B cell (primary cell): ENCODE measurements around the gene TRUB1. TPM values are rescaled to one million over a fixed set of nuclear protein-coding genes. Genes with fewer than 3 reads are reported as not detected.

ENCODE experiments used
- ATAC-seq: fragments of 200-7000 bp; cut with Tn5 transposase; one replicate; pipeline ENCODE4 v1.10.0; 2021; ENCODE audit warnings: low read depth, mild to moderate bottlenecking, moderate number of reproducible peaks, moderate library complexity
- CTCF ChIA-PET: fragments of 350-600 bp; sonication (Branson Sonifier 250); formaldehyde crosslinking; loops from one replicate; lab custom pipeline; 2021; ENCODE audit warnings: antibody characterized with exemption, inconsistent platforms; lab: Charles Lee
- POLR2A ChIA-PET: fragments of 350-600 bp; sonication (Branson Sonifier 250); formaldehyde crosslinking; loops from one replicate; lab custom pipeline; 2021; ENCODE audit warnings: antibody characterized with exemption; lab: Charles Lee
- DNase-seq: peaks from one replicate; pipeline ENCODE4 v3.0.0; 2013
- H2AFZ ChIP-seq: 2 replicates; pipeline ENCODE4 v1.6.1; 2012; ENCODE audit warnings: mild to moderate bottlenecking, low read depth, low read length; ENCODE audit not compliant: insufficient read depth, poor library complexity, severe bottlenecking
- H3K27ac ChIP-seq, 2 donors: 1 replicate in 1 of 2; 2 replicates in 1 of 2; pipeline ENCODE4 v1.5.1; 2012 to 2013; ENCODE audit warnings: low read length in 2 of 2, mild to moderate bottlenecking in 2 of 2, moderate library complexity in 1 of 2
- H3K27me3 ChIP-seq, 4 experiments: fragments of 200-600 bp in 1 of 4; sonication (generic) in 1 of 4; replicated peaks in 1 of 4; 1 replicate in 2 of 4; 2 replicates in 2 of 4; pipeline versions ENCODE4 v1.6.1 to v1.7.0; 2013 to 2016; ENCODE audit warnings: low read length in 3 of 4, mild to moderate bottlenecking in 2 of 4, mixed read lengths in 1 of 4, moderate library complexity in 1 of 4; ENCODE audit not compliant: insufficient read depth in 4 of 4, control insufficient read depth in 3 of 4; ENCODE audit errors: control extremely low read depth in 1 of 4
- H3K36me3 ChIP-seq, 2 experiments: replicated peaks in 1 of 2; 1 replicate in 1 of 2; 2 replicates in 1 of 2; pipeline versions ENCODE4 v1.6.1 to v1.7.1; 2013; ENCODE audit warnings: low read length in 1 of 2; ENCODE audit not compliant: insufficient read depth in 2 of 2, control insufficient read depth in 1 of 2; ENCODE audit errors: control extremely low read depth in 1 of 2, extremely low read depth in 1 of 2
- H3K4me1 ChIP-seq, 2 donors: fragments of 200-600 bp in 1 of 2; sonication (generic) in 1 of 2; 1 replicate in 1 of 2; 2 replicates in 1 of 2; pipeline versions ENCODE4 v1.5.1 to v1.6.1; 2013 to 2017; ENCODE audit warnings: low read length in 2 of 2; ENCODE audit not compliant: control insufficient read depth in 2 of 2, insufficient read depth in 2 of 2
- H3K4me2 ChIP-seq: replicated peaks from 2 replicates; pipeline ENCODE3; 2012; ENCODE audit warnings: mild to moderate bottlenecking, low read depth, low read length; ENCODE audit not compliant: poor library complexity, severe bottlenecking
- H3K4me3 ChIP-seq, 5 experiments: fragments of 200-600 bp in 1 of 5; sonication (generic) in 1 of 5; 1 replicate in 3 of 5; 2 replicates in 2 of 5; pipeline versions ENCODE4 v1.5.1 to v1.7.0; 2011 to 2016; ENCODE audit warnings: low read length in 4 of 5, mild to moderate bottlenecking in 4 of 5, low read depth in 2 of 5, control low read depth in 1 of 5, moderate library complexity in 1 of 5; ENCODE audit not compliant: insufficient read depth in 1 of 5; ENCODE audit errors: control extremely low read depth in 1 of 5, extremely low read depth in 1 of 5
- H3K79me2 ChIP-seq: fragments of 200-600 bp; sonication (generic); one replicate; pipeline ENCODE4 v1.6.0; 2016; ENCODE audit warnings: low read length; ENCODE audit not compliant: control insufficient read depth, insufficient read depth
- H3K9ac ChIP-seq: fragments of 200-600 bp; sonication (generic); 2 replicates; pipeline ENCODE4 v1.6.1; 2017; ENCODE audit warnings: mild to moderate bottlenecking, low read length, moderate library complexity
- H3K9me3 ChIP-seq, 3 donors: one replicate each; pipeline versions ENCODE4 v1.6.1 to v1.7.1; 2013; ENCODE audit warnings: low read length in 2 of 3; ENCODE audit not compliant: control insufficient read depth in 2 of 3, insufficient read depth in 1 of 3; ENCODE audit errors: control extremely low read depth in 1 of 3
- H4K20me1 ChIP-seq: 2 replicates; pipeline ENCODE4 v1.6.0; 2012; ENCODE audit warnings: mild to moderate bottlenecking, low read length; ENCODE audit not compliant: insufficient read depth, control insufficient read depth, poor library complexity, severe bottlenecking
- H3K27ac Mint-ChIP-seq: one replicate; pipeline ENCODE4 v1.8.0; 2021; ENCODE audit warnings: mixed read lengths
- H3K27me3 Mint-ChIP-seq: one replicate; pipeline ENCODE4 v1.8.0; 2021; ENCODE audit warnings: mixed read lengths
- H3K4me1 Mint-ChIP-seq: one replicate; pipeline ENCODE4 v1.8.0; 2021; ENCODE audit warnings: mixed read lengths
- H3K4me3 Mint-ChIP-seq: one replicate; pipeline ENCODE4 v1.8.0; 2021; ENCODE audit warnings: mixed read lengths
- H3K9me3 Mint-ChIP-seq: one replicate; pipeline ENCODE4 v1.8.0; 2022; ENCODE audit warnings: mixed read lengths; ENCODE audit not compliant: insufficient read depth
- EZH2 ChIP-seq: IDR thresholded peaks from 2 replicates; pipeline ENCODE4 v1.6.1; 2012; ENCODE audit warnings: borderline replicate concordance, low read depth, mild to moderate bottlenecking, moderate library complexity, low read length; ENCODE audit not compliant: insufficient read depth, poor library complexity, severe bottlenecking
- WGBS: methylation state at CpG from one replicate; pipeline ENCODE4 v1.1.5; 2013; ENCODE audit warnings: missing lambda C conversion rate; ENCODE audit not compliant: insufficient coverage; 5-methylcytosine and 5-hydroxymethylcytosine counted together
- intact Hi-C: fragments of 100-400 bp; cut with micrococcal nuclease; formaldehyde crosslinking; loops from one replicate; pipeline ENCODE4 v1.10.0; 2022
- polyA plus RNA-seq: library from polyadenylated mRNA; depleted of rRNA; stranded (reverse); fragments of >200 nt; gene quantifications from 2 replicates; pipeline ENCODE4 v1.2.3, GENCODE V29; 2012
- total RNA-seq, 2 donors: library from RNA; stranded (reverse); fragments of 120-200 nt in 1 of 2; gene quantifications; 1 replicate in 1 of 2; 2 replicates in 1 of 2; pipeline versions ENCODE4 v1.2.3 to v1.2.4, GENCODE V29; 2013 to 2022
- TF ChIP-seq, protein P1 (sequence below): fragments of 200-600 bp; IDR thresholded peaks from one replicate; pipeline ENCODE4 v1.8.0; 2022; ENCODE audit warnings: antibody characterized with exemption, mild to moderate bottlenecking

TRUB1 gene
- total and polyA plus RNA-seq, 2 donors (not counting 1 experiment from before 2014, with no cell fraction given): 6.5 to 15.7 TPM

DNA sequence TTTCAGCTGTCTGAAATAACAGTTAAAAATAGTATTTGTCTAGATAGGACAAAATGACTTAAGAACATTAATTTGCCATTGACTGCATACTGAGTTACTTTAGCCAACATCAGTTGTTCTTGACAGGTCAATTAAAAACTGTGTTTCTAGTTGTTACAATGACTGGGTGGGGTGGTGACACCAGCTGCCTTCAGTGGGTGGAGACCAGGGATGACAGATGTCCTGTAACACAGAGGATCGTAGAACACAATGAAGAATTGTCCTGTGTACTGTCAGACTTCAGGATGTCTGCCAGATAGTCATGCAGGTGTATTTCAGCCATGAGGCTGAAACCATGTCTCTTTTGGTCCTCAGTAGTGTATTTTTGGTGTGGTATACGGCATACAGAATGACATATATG lies 24.4 kb downstream of the TRUB1 start:
- POLR2A ChIA-PET: no interaction called here
- intact Hi-C loops: no loop called here
- Mint-ChIP-seq H3K27me3 (no peaks in the 10 kb centered on the region), H3K4me1 (peaks cover 3% of the 10 kb centered on the region), H3K27ac (no peak overlapping the region), H3K9me3 (peaks cover 4% of the 10 kb centered on the region), H3K4me3 (no peak overlapping the region)
- Histone ChIP-seq H3K27me3 (no peaks in the 10 kb centered on the region), H3K36me3 (peaks cover 2 to 13% of the 10 kb centered on the region in 2 experiments), H3K79me2 (peaks cover 5% of the 10 kb centered on the region), H3K4me1 (no peaks in the 10 kb centered on the region), H3K9me3 (peaks cover 0 to 1% (median 0%) of the 10 kb centered on the region in 3 donors), H3K27ac (no peak overlapping the region), H3K9ac (no peak overlapping the region), H3K4me2 (no peak overlapping the region), H4K20me1 (no peaks in the 10 kb centered on the region), H2AFZ (no peak overlapping the region), H3K4me3 (no peak overlapping the region)
- CTCF ChIA-PET: no interaction called here
- no peak for TF ChIP-seq EZH2
- TF ChIP-seq, protein P1, sequence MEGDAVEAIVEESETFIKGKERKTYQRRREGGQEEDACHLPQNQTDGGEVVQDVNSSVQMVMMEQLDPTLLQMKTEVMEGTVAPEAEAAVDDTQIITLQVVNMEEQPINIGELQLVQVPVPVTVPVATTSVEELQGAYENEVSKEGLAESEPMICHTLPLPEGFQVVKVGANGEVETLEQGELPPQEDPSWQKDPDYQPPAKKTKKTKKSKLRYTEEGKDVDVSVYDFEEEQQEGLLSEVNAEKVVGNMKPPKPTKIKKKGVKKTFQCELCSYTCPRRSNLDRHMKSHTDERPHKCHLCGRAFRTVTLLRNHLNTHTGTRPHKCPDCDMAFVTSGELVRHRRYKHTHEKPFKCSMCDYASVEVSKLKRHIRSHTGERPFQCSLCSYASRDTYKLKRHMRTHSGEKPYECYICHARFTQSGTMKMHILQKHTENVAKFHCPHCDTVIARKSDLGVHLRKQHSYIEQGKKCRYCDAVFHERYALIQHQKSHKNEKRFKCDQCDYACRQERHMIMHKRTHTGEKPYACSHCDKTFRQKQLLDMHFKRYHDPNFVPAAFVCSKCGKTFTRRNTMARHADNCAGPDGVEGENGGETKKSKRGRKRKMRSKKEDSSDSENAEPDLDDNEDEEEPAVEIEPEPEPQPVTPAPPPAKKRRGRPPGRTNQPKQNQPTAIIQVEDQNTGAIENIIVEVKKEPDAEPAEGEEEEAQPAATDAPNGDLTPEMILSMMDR: no peak
- 91% methylated on average over 1 of the region's 2 CpGs for WGBS
- DNase-seq: no peak
- ATAC-seq: no peak

DNA sequence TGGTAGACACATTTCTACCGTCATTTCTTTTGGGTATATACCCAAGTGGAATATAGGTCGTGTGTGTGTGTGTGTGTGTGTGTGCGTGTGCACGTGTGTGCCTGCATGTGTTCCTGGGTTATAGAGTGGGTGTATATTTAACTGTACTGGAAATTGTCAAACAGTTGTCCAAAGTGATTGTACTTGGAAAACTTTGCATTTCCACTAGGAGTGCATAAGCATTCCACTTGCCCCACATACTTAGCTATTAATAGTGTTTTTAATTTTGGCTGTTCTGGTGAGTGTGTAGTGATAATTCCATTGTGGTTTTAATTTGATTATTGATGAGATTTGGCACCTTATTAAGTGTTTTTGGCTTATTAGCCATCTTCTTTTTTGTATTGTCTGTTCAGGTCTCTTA lies 25.9 kb downstream of the TRUB1 start:
- Histone ChIP-seq H3K4me1 (no peaks in the 10 kb centered on the region), H3K36me3 (peaks cover 2 to 13% of the 10 kb centered on the region in 2 experiments), H3K9ac (no peak overlapping the region), H3K9me3 (peaks cover 0 to 1% (median 0%) of the 10 kb centered on the region in 3 donors), H3K79me2 (peaks cover 5% of the 10 kb centered on the region), H3K4me3 (no peak overlapping the region), H3K27ac (no peak overlapping the region), H4K20me1 (no peaks in the 10 kb centered on the region), H3K4me2 (no peak overlapping the region), H3K27me3 (no peaks in the 10 kb centered on the region), H2AFZ (no peak overlapping the region)
- no peak for TF ChIP-seq EZH2
- TF ChIP-seq, protein P1: no peak
- DNase-seq (no peak), ATAC-seq (no peak)
- Mint-ChIP-seq H3K4me1 (peaks cover 4% of the 10 kb centered on the region), H3K27ac (no peak overlapping the region), H3K4me3 (no peak overlapping the region), H3K9me3 (peaks cover 4% of the 10 kb centered on the region), H3K27me3 (no peaks in the 10 kb centered on the region)
- intact Hi-C loops: no loop called here
- CTCF ChIA-PET: no interaction called here
- 98% methylated on average over 4 of the region's 4 CpGs for WGBS
- POLR2A ChIA-PET: no interaction called here
